ENCODE data around the gene CEMIP. TPM values are rescaled to one million over a fixed set of nuclear protein-coding genes. Genes with fewer than 3 reads are reported as not detected.

CEMIP gene
- total and polyA plus RNA-seq, 2 experiments from 2014 or later, result 2.3 to 4.4 TPM

GRCh38 chr15:80754014-80754413 lies 25.2 kb upstream of the CEMIP start:
- H3K4me2 ChIP-seq, result no peak overlapping the region
- H4K20me1 ChIP-seq (ENCODE audit: insufficient read depth, poor library complexity, severe bottlenecking), result no peaks in the 10 kb centered on the region
- H2AFZ ChIP-seq, result no peak overlapping the region
- WGBS (ENCODE audit: low lambda C conversion rate, missing lambda C conversion rate), result 94% methylated on average over 8 of the region's 8 CpGs
- no peak overlapping the region for H3K27ac ChIP-seq
- H3K36me3 ChIP-seq (replicated peaks; ENCODE audit: insufficient read depth, low read depth), result no peaks in the 10 kb centered on the region
- H3K4me3 ChIP-seq, result no peak overlapping the region
- no peak for DNase-seq (ENCODE audit: low spot score)
- H3K4me1 ChIP-seq (ENCODE audit: insufficient read depth), result no peaks in the 10 kb centered on the region
- H3K9me3 ChIP-seq (ENCODE audit: low read depth), result no peaks in the 10 kb centered on the region
- peaks cover 3% of the 10 kb centered on the region for H3K79me2 ChIP-seq
- TF ChIP-seq EZH2phosphoT487 (IDR thresholded peaks at IDR 0.05; ENCODE audit: low read depth, severe bottlenecking, unreplicated experiment), result no peak
- TF ChIP-seq CTCF (IDR thresholded peaks at IDR 0.05; ENCODE audit: poor library complexity), result no peak
- TF ChIP-seq EZH2 (IDR thresholded peaks at IDR 0.05; ENCODE audit: borderline replicate concordance), result no peak
- H3K27me3 ChIP-seq, result no peaks in the 10 kb centered on the region
- H3K9me2 ChIP-seq (replicated peaks; ENCODE audit: insufficient read depth), result no peaks in the 10 kb centered on the region

- DNase-seq (ENCODE audit: low spot score), result no peak
- Histone ChIP-seq H3K27me3 (no peaks in the 10 kb centered on the region), H3K4me2 (no peak overlapping the region), H2AFZ (no peak overlapping the region), H3K79me2 (no peaks in the 10 kb centered on the region), H3K36me3 (replicated peaks; ENCODE audit: insufficient read depth, low read depth) (no peaks in the 10 kb centered on the region), H4K20me1 (ENCODE audit: insufficient read depth, poor library complexity, severe bottlenecking) (no peaks in the 10 kb centered on the region), H3K27ac (no peak overlapping the region), H3K4me1 (ENCODE audit: insufficient read depth) (no peaks in the 10 kb centered on the region), H3K4me3 (no peak overlapping the region), H3K9me3 (ENCODE audit: low read depth) (no peaks in the 10 kb centered on the region), H3K9me2 (replicated peaks; ENCODE audit: insufficient read depth) (no peaks in the 10 kb centered on the region)
- 90% methylated on average over 3 of the region's 3 CpGs for WGBS (ENCODE audit: low lambda C conversion rate, missing lambda C conversion rate)
- TF ChIP-seq EZH2 (IDR thresholded peaks at IDR 0.05; ENCODE audit: borderline replicate concordance) (no peak), CTCF (IDR thresholded peaks at IDR 0.05; ENCODE audit: poor library complexity) (no peak), EZH2phosphoT487 (IDR thresholded peaks at IDR 0.05; ENCODE audit: low read depth, severe bottlenecking, unreplicated experiment) (no peak)
Observed at GRCh38 chr15:80755885-80756284, 23.3 kb upstream of the CEMIP start.

GRCh38 chr15:80758130-80758745 lies 20.9 kb upstream of the CEMIP start:
- no peaks in the 10 kb centered on the region for H3K4me1 ChIP-seq (ENCODE audit: insufficient read depth)
- H3K27ac ChIP-seq, result no peak overlapping the region
- no peaks in the 10 kb centered on the region for H4K20me1 ChIP-seq (ENCODE audit: insufficient read depth, poor library complexity, severe bottlenecking)
- H2AFZ ChIP-seq, result no peak overlapping the region
- no peaks in the 10 kb centered on the region for H3K27me3 ChIP-seq
- H3K4me3 ChIP-seq, result no peak overlapping the region
- TF ChIP-seq EZH2phosphoT487 (IDR thresholded peaks at IDR 0.05; ENCODE audit: low read depth, severe bottlenecking, unreplicated experiment), result no peak
- peak; percentile 13 for TF ChIP-seq CTCF (IDR thresholded peaks at IDR 0.05; ENCODE audit: poor library complexity)
- H3K9me2 ChIP-seq (replicated peaks; ENCODE audit: insufficient read depth), result no peaks in the 10 kb centered on the region
- no peaks in the 10 kb centered on the region for H3K36me3 ChIP-seq (replicated peaks; ENCODE audit: insufficient read depth, low read depth)
- no peak overlapping the region for H3K4me2 ChIP-seq
- no peaks in the 10 kb centered on the region for H3K79me2 ChIP-seq
- 68% methylated on average over 6 of the region's 6 CpGs for WGBS (ENCODE audit: low lambda C conversion rate, missing lambda C conversion rate)
- H3K9me3 ChIP-seq (ENCODE audit: low read depth), result no peaks in the 10 kb centered on the region
- DNase-seq (ENCODE audit: low spot score), result no peak
